ENCODE results near the gene EFNB1.

Gene EFNB1

GRCh38 chrX:68844581-68844980 lies 15.8 kb downstream of the EFNB1 start:
- no peak for DNase-seq

- no peak for DNase-seq
Measured at GRCh38 chrX:68846536-68846935, 17.7 kb downstream of the EFNB1 start.

- DNase-seq = no peak
Measured at GRCh38 chrX:68847172-68847571, 18.4 kb downstream of the EFNB1 start.

- no peak for DNase-seq
Measured at GRCh38 chrX:68848189-68848940, 19.5 kb downstream of the EFNB1 start.

- no peak for DNase-seq
Measured at GRCh38 chrX:68851082-68851481, 22.3 kb downstream of the EFNB1 start.

- no peak for DNase-seq
Measured at GRCh38 chrX:68852046-68852445, 23.2 kb downstream of the EFNB1 start.

GRCh38 chrX:68853665-68854251 lies 24.9 kb downstream of the EFNB1 start:
- no peak for DNase-seq

- DNase-seq = no peak
Measured at GRCh38 chrX:68865300-68865699, 36.5 kb downstream of the EFNB1 start.

- no peak for DNase-seq
Measured at GRCh38 chrX:68865926-68866325, 37.1 kb downstream of the EFNB1 start.

- DNase-seq = no peak
Measured at GRCh38 chrX:68867458-68868112, 38.8 kb downstream of the EFNB1 start.

GRCh38 chrX:68868316-68868715 lies 39.5 kb downstream of the EFNB1 start:
- DNase-seq = no peak

- DNase-seq = no peak
Measured at GRCh38 chrX:68868902-68869800, 40.3 kb downstream of the EFNB1 start.

- no peak for DNase-seq
Measured at GRCh38 chrX:68870357-68870756, 41.5 kb downstream of the EFNB1 start.

- DNase-seq = no peak
Measured at GRCh38 chrX:68872171-68872570, 43.4 kb downstream of the EFNB1 start.

GRCh38 chrX:68874076-68874475 lies 45.3 kb downstream of the EFNB1 start:
- peak; percentile 34 for DNase-seq

GRCh38 chrX:68876731-68877130 lies 47.9 kb downstream of the EFNB1 start:
- DNase-seq = no peak

- DNase-seq = no peak
Measured at GRCh38 chrX:68877606-68878005, 48.8 kb downstream of the EFNB1 start.

- peak; percentile 81 for DNase-seq
Measured at GRCh38 chrX:68878977-68879645, 50.3 kb downstream of the EFNB1 start.

- peak; percentile 19 for DNase-seq
Measured at GRCh38 chrX:68880846-68881552, 52.2 kb downstream of the EFNB1 start.

- no peak for DNase-seq
Measured at GRCh38 chrX:68881911-68882310, 53.1 kb downstream of the EFNB1 start.

- no peak for DNase-seq
Measured at GRCh38 chrX:68883800-68884199, 55.0 kb downstream of the EFNB1 start.

GRCh38 chrX:68889249-68889648 lies 60.4 kb downstream of the EFNB1 start:
- DNase-seq = no peak
